Measurements from ENCODE around the gene UBALD1. TPM values are rescaled to one million over a fixed set of nuclear protein-coding genes. Genes with fewer than 3 reads are reported as not detected.

Gene UBALD1
- total RNA-seq, 1 experiment from 2014 or later: 29.9 TPM

GRCh38 chr16:4660454-4661007, 45.8 kb upstream of the UBALD1 start:
- Histone ChIP-seq H3K4me1 (ENCODE audit: control insufficient read depth, insufficient read depth, low read length) (no peaks in the 10 kb centered on the region), H3K4me3 (ENCODE audit: low read depth in 2 of 2, low read length in 2 of 2) (no peak overlapping the region), H3K27ac (ENCODE audit: low read length) (no peak overlapping the region), H3K36me3 (ENCODE audit: control insufficient read depth, insufficient read depth, low read length) (no peaks in the 10 kb centered on the region; the same call in 1 of the 2 replicates), H3K9me3 (ENCODE audit: control insufficient read depth, insufficient read depth, low read depth, low read length) (no peaks in the 10 kb centered on the region), H3K27me3 (ENCODE audit: control insufficient read depth, insufficient read depth, low read length) (no peaks in the 10 kb centered on the region)
- intact Hi-C loops (cut with micrococcal nuclease; ENCODE audit: unreplicated experiment) (no loop called here), in situ Hi-C loops (cut with HindIII; ENCODE audit: low pct_unique_long_range_greater_than_20kb, low sequenced_read_pairs) (no loop called here)
- DNase-seq (ENCODE audit: low read depth, low spot score): no peak
- no peak for ATAC-seq
- no TSS peak for BruUV-seq (replicated peaks)
- CTCF ChIA-PET: interaction anchor here (0.5 kb wide), 1 partner anchor 9 kb away, joined by 3 read pairs; no protein-coding TSS in a partner anchor
- POLR2A ChIA-PET: no interaction called here
- TF ChIP-seq SIN3A (IDR thresholded peaks at IDR 0.05; ENCODE audit: borderline replicate concordance, insufficient read depth, low read depth, low read length) (no peak), TCF7L2 (IDR thresholded peaks at IDR 0.05; ENCODE audit: low read depth, low read length) (no peak), CTCF (IDR thresholded peaks at IDR 0.05) (no peak), POLR2AphosphoS5 (IDR thresholded peaks at IDR 0.05; ENCODE audit: low read depth, low read length) (no peak), REST (IDR thresholded peaks at IDR 0.05; ENCODE audit: insufficient read depth in 1 of 2, low read depth in 2 of 2, low read length in 1 of 2) (no peak)

GRCh38 chr16:4659363-4660353, 45.0 kb upstream of the UBALD1 start:
- no TSS peak for BruUV-seq (replicated peaks)
- Histone ChIP-seq H3K4me3 (ENCODE audit: low read depth in 2 of 2, low read length in 2 of 2) (no peak overlapping the region), H3K36me3 (ENCODE audit: control insufficient read depth, insufficient read depth, low read length) (no peaks in the 10 kb centered on the region; the same call in 1 of the 2 replicates), H3K27ac (ENCODE audit: low read length) (no peak overlapping the region), H3K9me3 (ENCODE audit: control insufficient read depth, insufficient read depth, low read depth, low read length) (no peaks in the 10 kb centered on the region), H3K27me3 (ENCODE audit: control insufficient read depth, insufficient read depth, low read length) (no peaks in the 10 kb centered on the region), H3K4me1 (ENCODE audit: control insufficient read depth, insufficient read depth, low read length) (no peaks in the 10 kb centered on the region)
- ChIA-PET POLR2A (no interaction called here), CTCF (interaction anchor here (0.5 kb wide), 1 partner anchor 10 kb away, joined by 3 read pairs; no protein-coding TSS in a partner anchor)
- DNase-seq (ENCODE audit: low read depth, low spot score): no peak
- intact Hi-C loops (cut with micrococcal nuclease; ENCODE audit: unreplicated experiment): no loop called here
- ATAC-seq: no peak
- in situ Hi-C loops (cut with HindIII; ENCODE audit: low pct_unique_long_range_greater_than_20kb, low sequenced_read_pairs): no loop called here
- no peak for TF ChIP-seq POLR2AphosphoS5 (IDR thresholded peaks at IDR 0.05; ENCODE audit: low read depth, low read length)
- no peak for TF ChIP-seq SIN3A (IDR thresholded peaks at IDR 0.05; ENCODE audit: borderline replicate concordance, insufficient read depth, low read depth, low read length)
- TF ChIP-seq REST (IDR thresholded peaks at IDR 0.05; ENCODE audit: insufficient read depth in 1 of 2, low read depth in 2 of 2, low read length in 1 of 2): no peak
- no peak for TF ChIP-seq TCF7L2 (IDR thresholded peaks at IDR 0.05; ENCODE audit: low read depth, low read length)
- TF ChIP-seq CTCF (IDR thresholded peaks at IDR 0.05): no peak

Measured in Panc1 (cell line).